Calu3 (cell line): ENCODE results near the gene CCDC91. TPM values are rescaled to one million over a fixed set of nuclear protein-coding genes. Genes with fewer than 3 reads are reported as not detected.

ENCODE experiments used
- BruUV-seq: library from RNA; stranded (reverse); fragments of 400-500 nt; replicated peaks from 2 replicates; lab custom pipeline; 2021; lab: Mats Ljungman, UMichigan
- CTCF ChIA-PET: fragments of 300-600 bp; sonication (Branson Sonifier 250); formaldehyde crosslinking; loops from one replicate; lab custom pipeline; 2022; ENCODE audit warnings: antibody characterized with exemption; lab: Charles Lee
- DNase-seq: peaks from one replicate; pipeline ENCODE4 v3.0.0; 2022
- H3K27ac Mint-ChIP-seq: one replicate; pipeline ENCODE4 v1.8.0; 2022; ENCODE audit warnings: mixed read lengths; ENCODE audit not compliant: unreplicated experiment
- H3K27me3 Mint-ChIP-seq: one replicate; pipeline ENCODE4 v1.8.0; 2022; ENCODE audit warnings: mixed read lengths; ENCODE audit not compliant: unreplicated experiment
- H3K36me3 Mint-ChIP-seq: one replicate; pipeline ENCODE4 v1.8.0; 2022; ENCODE audit warnings: mild to moderate bottlenecking, moderate library complexity, mixed read lengths; ENCODE audit not compliant: insufficient read depth, unreplicated experiment
- H3K4me1 Mint-ChIP-seq: one replicate; pipeline ENCODE4 v1.8.0; 2022; ENCODE audit warnings: mild to moderate bottlenecking, low read depth, mixed read lengths; ENCODE audit not compliant: unreplicated experiment
- H3K4me3 Mint-ChIP-seq: one replicate; pipeline ENCODE4 v1.8.0; 2022; ENCODE audit warnings: mild to moderate bottlenecking, low read depth, moderate library complexity, mixed read lengths; ENCODE audit not compliant: unreplicated experiment
- H3K9me3 Mint-ChIP-seq: one replicate; pipeline ENCODE4 v1.8.0; 2022; ENCODE audit warnings: low read depth, mixed read lengths; ENCODE audit not compliant: unreplicated experiment
- intact Hi-C: fragments of 100-400 bp; cut with micrococcal nuclease; formaldehyde crosslinking; loops from one replicate; pipeline ENCODE4 v1.10.0; 2022; ENCODE audit not compliant: unreplicated experiment
- total RNA-seq: library from RNA; stranded (reverse); gene quantifications from 2 replicates; pipeline ENCODE4 v1.2.3, GENCODE V29; 2022
- TF ChIP-seq, protein P1 (sequence below): fragments of 200-600 bp; IDR thresholded peaks from one replicate; pipeline ENCODE4 v1.8.0; 2022; ENCODE audit warnings: antibody characterized with exemption; ENCODE audit not compliant: unreplicated experiment

CCDC91 gene
- total RNA-seq, 1 experiment from 2014 or later = 25.6 TPM

GRCh38 chr12:28349196-28349595 lies 158.9 kb downstream of the CCDC91 start:
- no TSS peak for BruUV-seq
- DNase-seq = no peak
- Mint-ChIP-seq H3K36me3 (no peaks in the 10 kb centered on the region), H3K27me3 (no peaks in the 10 kb centered on the region), H3K4me1 (no peaks in the 10 kb centered on the region), H3K27ac (no peak overlapping the region), H3K4me3 (no peak overlapping the region), H3K9me3 (peaks cover 2% of the 10 kb centered on the region)
- CTCF ChIA-PET = no interaction called here
- intact Hi-C loops = no loop called here
- TF ChIP-seq, protein P1, sequence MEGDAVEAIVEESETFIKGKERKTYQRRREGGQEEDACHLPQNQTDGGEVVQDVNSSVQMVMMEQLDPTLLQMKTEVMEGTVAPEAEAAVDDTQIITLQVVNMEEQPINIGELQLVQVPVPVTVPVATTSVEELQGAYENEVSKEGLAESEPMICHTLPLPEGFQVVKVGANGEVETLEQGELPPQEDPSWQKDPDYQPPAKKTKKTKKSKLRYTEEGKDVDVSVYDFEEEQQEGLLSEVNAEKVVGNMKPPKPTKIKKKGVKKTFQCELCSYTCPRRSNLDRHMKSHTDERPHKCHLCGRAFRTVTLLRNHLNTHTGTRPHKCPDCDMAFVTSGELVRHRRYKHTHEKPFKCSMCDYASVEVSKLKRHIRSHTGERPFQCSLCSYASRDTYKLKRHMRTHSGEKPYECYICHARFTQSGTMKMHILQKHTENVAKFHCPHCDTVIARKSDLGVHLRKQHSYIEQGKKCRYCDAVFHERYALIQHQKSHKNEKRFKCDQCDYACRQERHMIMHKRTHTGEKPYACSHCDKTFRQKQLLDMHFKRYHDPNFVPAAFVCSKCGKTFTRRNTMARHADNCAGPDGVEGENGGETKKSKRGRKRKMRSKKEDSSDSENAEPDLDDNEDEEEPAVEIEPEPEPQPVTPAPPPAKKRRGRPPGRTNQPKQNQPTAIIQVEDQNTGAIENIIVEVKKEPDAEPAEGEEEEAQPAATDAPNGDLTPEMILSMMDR = no peak

- CTCF ChIA-PET = no interaction called here
- H3K36me3 Mint-ChIP-seq = no peaks in the 10 kb centered on the region
- no TSS peak for BruUV-seq
- no peaks in the 10 kb centered on the region for H3K4me1 Mint-ChIP-seq
- no peaks in the 10 kb centered on the region for H3K27me3 Mint-ChIP-seq
- TF ChIP-seq, protein P1 = no peak
- no peak overlapping the region for H3K27ac Mint-ChIP-seq
- H3K9me3 Mint-ChIP-seq = peaks cover 2% of the 10 kb centered on the region
- no peak overlapping the region for H3K4me3 Mint-ChIP-seq
- DNase-seq = no peak
- intact Hi-C loops = no loop called here
Measured at GRCh38 chr12:28350502-28350901, 160.2 kb downstream of the CCDC91 start.

DNA sequence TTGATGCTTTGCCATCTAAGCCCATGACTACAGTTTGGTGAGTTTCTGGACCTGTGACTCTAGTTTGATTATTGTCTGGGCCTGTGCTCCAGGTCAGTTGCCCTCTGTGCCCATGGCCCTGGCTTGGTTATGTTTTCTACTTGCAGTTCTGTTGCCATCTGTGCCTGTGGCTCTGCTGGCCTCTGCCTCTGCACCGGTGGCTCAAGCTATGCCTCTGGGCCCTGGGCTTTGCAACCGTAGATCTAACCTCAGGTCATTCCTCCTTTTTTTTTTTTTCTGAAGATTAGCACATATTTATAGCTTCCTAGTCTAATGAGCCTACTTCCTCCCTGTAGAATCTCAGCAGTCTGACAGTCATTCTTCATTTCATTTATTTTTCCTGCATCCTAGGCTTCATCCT lies 161.2 kb downstream of the CCDC91 start:
- CTCF ChIA-PET = interaction anchor here (0.6 kb wide), 1 partner anchor 238 kb away, joined by 3 read pairs; no protein-coding TSS in a partner anchor
- no peak for DNase-seq
- Mint-ChIP-seq H3K4me1 (no peaks in the 10 kb centered on the region), H3K27me3 (no peaks in the 10 kb centered on the region), H3K9me3 (peaks cover 2% of the 10 kb centered on the region), H3K4me3 (no peak overlapping the region), H3K36me3 (no peaks in the 10 kb centered on the region), H3K27ac (no peak overlapping the region)
- no TSS peak for BruUV-seq
- TF ChIP-seq, protein P1 = no peak
- intact Hi-C loops = no loop called here

GRCh38 chr12:28355161-28355560 lies 164.9 kb downstream of the CCDC91 start:
- no peaks in the 10 kb centered on the region for H3K4me1 Mint-ChIP-seq
- CTCF ChIA-PET = no interaction called here
- TF ChIP-seq, protein P1 = no peak
- intact Hi-C loops = no loop called here
- H3K27ac Mint-ChIP-seq = no peak overlapping the region
- no peak for DNase-seq
- H3K36me3 Mint-ChIP-seq = no peaks in the 10 kb centered on the region
- H3K27me3 Mint-ChIP-seq = no peaks in the 10 kb centered on the region
- BruUV-seq = no TSS peak
- H3K4me3 Mint-ChIP-seq = no peak overlapping the region
- no peaks in the 10 kb centered on the region for H3K9me3 Mint-ChIP-seq
